PC-3 (cell line): ENCODE results near the gene UGGT2. TPM values are rescaled to one million over a fixed set of nuclear protein-coding genes. Genes with fewer than 3 reads are reported as not detected.
A peak's percentile ranks its signal among the peaks of the same experiment; 100 is the strongest.
"Not testable (repeated sequence)": the region's sequence is repeated elsewhere in the genome, so short reads cannot be mapped to it uniquely, and the experiment has no call there.

Source experiments
- ATAC-seq: fragments of 200-7000 bp; cut with Tn5 transposase; 2 replicates; pipeline ENCODE4 v1.9.1; 2020; ENCODE audit warnings: mild to moderate bottlenecking, moderate library complexity
- BruUV-seq: library from RNA; stranded (reverse); fragments of 400-500 nt; replicated peaks from 2 replicates; lab custom pipeline; 2021; lab: Mats Ljungman, UMichigan
- CTCF ChIA-PET: fragments of 300-600 bp; sonication (Branson Sonifier 250); formaldehyde crosslinking; loops from one replicate; lab custom pipeline; 2022; ENCODE audit warnings: antibody characterized with exemption; lab: Charles Lee
- POLR2A ChIA-PET: fragments of 300-600 bp; sonication (Branson Sonifier 250); formaldehyde crosslinking; loops from one replicate; lab custom pipeline; 2022; ENCODE audit warnings: antibody characterized with exemption; ENCODE audit not compliant: unreplicated experiment; lab: Charles Lee
- DNase-seq: peaks from one replicate; pipeline ENCODE4 v3.0.0-alpha.2; 2015
- H2AFZ ChIP-seq: fragments of 300-600 bp; sonication (generic); 2 replicates; pipeline ENCODE4 v1.6.0; 2016; ENCODE audit warnings: antibody characterized with exemption, low read length
- H3F3A ChIP-seq: fragments of 300-600 bp; sonication (generic); one replicate; pipeline ENCODE4 v1.6.0; 2017; ENCODE audit warnings: antibody characterized with exemption, low read length, control low read depth, mild to moderate bottlenecking; ENCODE audit not compliant: unreplicated experiment
- H3K27ac ChIP-seq: fragments of 300-600 bp; sonication (generic); 2 replicates; pipeline ENCODE4 v1.5.1; 2016; ENCODE audit warnings: mild to moderate bottlenecking, low read length
- H3K27me3 ChIP-seq: fragments of 300-600 bp; sonication (generic); 2 replicates; pipeline ENCODE4 v1.6.1; 2016; ENCODE audit warnings: low read length, mixed read lengths
- H3K36me3 ChIP-seq: fragments of 300-600 bp; sonication (generic); 2 replicates; pipeline ENCODE4 v1.6.1; 2016; ENCODE audit warnings: low read depth, mixed run types, low read length, mixed read lengths
- H3K4me1 ChIP-seq: fragments of 300-600 bp; sonication (generic); 2 replicates; pipeline ENCODE4 v1.5.1; 2016; ENCODE audit warnings: low read length; ENCODE audit not compliant: insufficient read depth
- H3K4me2 ChIP-seq: fragments of 300-600 bp; sonication (generic); 2 replicates; pipeline ENCODE4 v1.6.0; 2016; ENCODE audit warnings: low read length
- H3K4me3 ChIP-seq: fragments of 300-600 bp; sonication (generic); 2 replicates; pipeline ENCODE4 v1.5.1; 2016; ENCODE audit warnings: mild to moderate bottlenecking, low read length, mixed read lengths
- H3K79me2 ChIP-seq: fragments of 300-600 bp; sonication (generic); 2 replicates; pipeline ENCODE4 v1.6.1; 2017; ENCODE audit warnings: low read length, mixed read lengths
- H3K9ac ChIP-seq: fragments of 300-600 bp; sonication (generic); 2 replicates; pipeline ENCODE4 v1.6.0; 2016; ENCODE audit warnings: mild to moderate bottlenecking, low read length
- H3K9me2 ChIP-seq: fragments of 300-600 bp; sonication (generic); replicated peaks from 2 replicates; pipeline ENCODE4 v1.6.1; 2016; ENCODE audit warnings: mixed run types, low read length, mixed read lengths
- H3K9me3 ChIP-seq: fragments of 300-600 bp; sonication (generic); 2 replicates; pipeline ENCODE4 v1.6.1; 2016; ENCODE audit warnings: low read length, mixed read lengths
- H4K20me1 ChIP-seq: fragments of 300-600 bp; sonication (generic); 2 replicates; pipeline ENCODE4 v1.6.1; 2016; ENCODE audit warnings: low read length, mixed read lengths
- EZH2 ChIP-seq: fragments of 300-600 bp; sonication (generic); IDR thresholded peaks from one replicate; pipeline ENCODE4 v1.6.1; 2017; ENCODE audit warnings: antibody characterized with exemption, mild to moderate bottlenecking, low read length; ENCODE audit not compliant: unreplicated experiment
- EZH2phosphoT487 ChIP-seq: fragments of 300-600 bp; sonication (generic); IDR thresholded peaks from 2 replicates; pipeline ENCODE4 v1.6.1; 2018; ENCODE audit warnings: mild to moderate bottlenecking, antibody characterized with exemption, low read length, borderline replicate concordance
- intact Hi-C: fragments of 100-400 bp; cut with micrococcal nuclease; formaldehyde crosslinking; loops from 2 replicates; pipeline ENCODE4 v1.9.0; 2023
- total RNA-seq: library from RNA; depleted of rRNA; stranded (reverse); fragments of >200 nt; gene quantifications from 2 replicates; pipeline ENCODE4 v1.2.3, GENCODE V29; 2014
- TF ChIP-seq, protein P1 (sequence below): fragments of 300-600 bp; sonication (generic); conservative IDR thresholded peaks from 2 replicates; pipeline ENCODE4 v1.5.1; 2017; ENCODE audit warnings: antibody characterized with exemption, low read depth, mild to moderate bottlenecking, low read length

Gene UGGT2
- total RNA-seq, 1 experiment from 2014 or later: 24.3 TPM

DNA sequence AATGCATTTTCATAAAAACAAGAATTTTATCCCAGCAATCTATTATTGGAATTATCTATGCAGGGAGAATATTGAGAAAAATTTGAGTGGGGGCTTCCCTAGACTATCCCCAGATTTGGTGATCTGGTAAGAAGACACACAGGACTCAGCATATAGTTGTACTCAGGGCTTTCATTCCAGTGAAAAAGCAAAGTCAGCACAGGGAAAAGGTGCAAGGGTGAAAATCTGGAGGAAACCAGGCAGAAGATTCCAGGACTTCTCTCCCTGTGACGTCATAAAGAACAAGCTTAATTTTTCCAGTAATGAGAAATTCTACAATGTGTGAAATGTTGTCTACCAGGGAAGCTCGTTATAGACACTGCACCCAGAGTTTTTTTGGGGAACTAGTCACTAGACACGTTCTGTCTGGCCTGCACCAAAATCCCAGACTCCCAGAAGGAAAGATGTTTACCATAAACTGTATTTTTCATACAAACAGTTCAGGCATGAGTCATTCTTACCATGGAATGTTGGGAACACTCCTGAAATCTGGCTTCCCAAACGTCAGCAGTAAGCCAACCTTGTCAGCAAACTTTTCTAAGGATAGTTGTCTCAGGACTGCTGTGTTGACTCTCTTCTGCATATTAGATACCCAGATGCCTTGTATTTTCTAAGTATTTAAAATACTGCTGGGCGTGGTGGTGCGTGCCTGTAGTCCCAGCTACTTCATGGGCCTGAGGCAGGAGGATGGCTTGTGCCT, 268.9 kb downstream of the UGGT2 start:
- Histone ChIP-seq H3K4me2 (peak overlapping the region; percentile 47), H3F3A (no peaks in the 10 kb centered on the region), H3K4me1 (peaks cover 17% of the 10 kb centered on the region), H3K79me2 (no peaks in the 10 kb centered on the region), H3K36me3 (0 out of 2 replicates have a peak, but pooled peaks cover 7% of the 10 kb centered on the region), H3K27ac (peak overlapping the region; percentile 41), H3K27me3 (no peaks in the 10 kb centered on the region), H3K9me3 (no peaks in the 10 kb centered on the region), H4K20me1 (no peaks in the 10 kb centered on the region), H3K4me3 (no peak overlapping the region), H3K9me2 (no peaks in the 10 kb centered on the region), H2AFZ (no peak overlapping the region), H3K9ac (no peak overlapping the region)
- intact Hi-C loops: no loop called here
- ChIA-PET POLR2A (no interaction called here), CTCF (no interaction called here)
- TF ChIP-seq EZH2: no peak
- TF ChIP-seq, protein P1, sequence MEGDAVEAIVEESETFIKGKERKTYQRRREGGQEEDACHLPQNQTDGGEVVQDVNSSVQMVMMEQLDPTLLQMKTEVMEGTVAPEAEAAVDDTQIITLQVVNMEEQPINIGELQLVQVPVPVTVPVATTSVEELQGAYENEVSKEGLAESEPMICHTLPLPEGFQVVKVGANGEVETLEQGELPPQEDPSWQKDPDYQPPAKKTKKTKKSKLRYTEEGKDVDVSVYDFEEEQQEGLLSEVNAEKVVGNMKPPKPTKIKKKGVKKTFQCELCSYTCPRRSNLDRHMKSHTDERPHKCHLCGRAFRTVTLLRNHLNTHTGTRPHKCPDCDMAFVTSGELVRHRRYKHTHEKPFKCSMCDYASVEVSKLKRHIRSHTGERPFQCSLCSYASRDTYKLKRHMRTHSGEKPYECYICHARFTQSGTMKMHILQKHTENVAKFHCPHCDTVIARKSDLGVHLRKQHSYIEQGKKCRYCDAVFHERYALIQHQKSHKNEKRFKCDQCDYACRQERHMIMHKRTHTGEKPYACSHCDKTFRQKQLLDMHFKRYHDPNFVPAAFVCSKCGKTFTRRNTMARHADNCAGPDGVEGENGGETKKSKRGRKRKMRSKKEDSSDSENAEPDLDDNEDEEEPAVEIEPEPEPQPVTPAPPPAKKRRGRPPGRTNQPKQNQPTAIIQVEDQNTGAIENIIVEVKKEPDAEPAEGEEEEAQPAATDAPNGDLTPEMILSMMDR: no peak
- no peak for TF ChIP-seq EZH2phosphoT487
- no TSS peak for BruUV-seq
- peak; percentile 83 for ATAC-seq
- DNase-seq: peak; percentile 62

DNA sequence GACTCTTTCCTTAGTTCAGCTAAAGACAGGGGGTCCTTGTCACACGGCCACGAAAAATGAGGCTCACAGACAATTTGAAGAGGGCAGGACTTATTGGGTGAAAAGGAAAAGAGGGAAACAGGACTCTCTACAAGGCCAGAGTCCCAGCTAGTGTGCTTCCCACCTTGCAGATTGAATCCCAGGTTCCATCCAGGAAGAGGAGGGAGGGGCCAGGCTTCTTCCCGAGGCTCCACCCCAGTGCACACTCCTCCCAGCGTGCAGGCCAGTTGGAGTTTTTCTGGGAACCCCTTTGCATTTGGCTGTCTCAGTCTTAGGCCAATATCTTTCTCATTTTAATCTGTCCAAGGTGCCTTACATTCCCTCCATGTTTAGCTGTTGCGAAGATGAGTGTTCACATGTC, 269.5 kb downstream of the UGGT2 start:
- DNase-seq (no peak), ATAC-seq (no peak)
- no peak overlapping the region for H2AFZ ChIP-seq
- peaks cover 17% of the 10 kb centered on the region for H3K4me1 ChIP-seq
- BruUV-seq: no TSS peak
- no peaks in the 10 kb centered on the region for H3K79me2 ChIP-seq
- 0 out of 2 replicates have a peak, but pooled peaks cover 7% of the 10 kb centered on the region for H3K36me3 ChIP-seq
- no peaks in the 10 kb centered on the region for H3K27me3 ChIP-seq
- no peak overlapping the region for H3K27ac ChIP-seq
- CTCF ChIA-PET: no interaction called here
- H3K9me2 ChIP-seq: no peaks in the 10 kb centered on the region
- POLR2A ChIA-PET: no interaction called here
- intact Hi-C loops: no loop called here
- no peaks in the 10 kb centered on the region for H3K9me3 ChIP-seq
- H3K9ac ChIP-seq: no peak overlapping the region
- H3K4me3 ChIP-seq: no peak overlapping the region
- TF ChIP-seq EZH2 (no peak), EZH2phosphoT487 (no peak)
- TF ChIP-seq, protein P1: no peak
- H3K4me2 ChIP-seq: peak overlapping the region; percentile 47; the same call in 1 of the 2 replicates
- no peaks in the 10 kb centered on the region for H3F3A ChIP-seq
- no peaks in the 10 kb centered on the region for H4K20me1 ChIP-seq

DNA sequence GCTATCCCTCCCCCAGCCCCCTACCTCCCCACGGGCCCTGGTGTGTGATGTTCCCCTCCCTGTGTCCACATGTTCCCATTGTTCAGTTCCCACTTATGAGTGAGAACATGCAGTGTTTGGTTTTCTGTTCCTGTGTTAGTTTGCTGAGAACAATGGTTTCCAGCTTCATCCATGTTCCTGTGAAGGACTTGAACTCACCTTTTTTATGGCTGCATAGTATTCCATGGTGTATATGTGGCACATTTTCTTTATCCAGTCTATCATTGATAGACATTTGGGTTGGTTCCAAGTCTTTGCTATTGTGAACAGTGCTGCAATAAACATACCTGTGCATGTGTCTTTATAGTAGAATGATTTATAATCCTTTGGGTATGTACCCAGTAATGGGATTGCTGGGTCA, 271.3 kb downstream of the UGGT2 start:
- CTCF ChIA-PET, intact Hi-C loops, H3K4me2 ChIP-seq, H3K27ac ChIP-seq, POLR2A ChIA-PET, H3K4me3 ChIP-seq, H3K27me3 ChIP-seq, H3K9me2 ChIP-seq, H3K9ac ChIP-seq, H3F3A ChIP-seq, BruUV-seq, H3K9me3 ChIP-seq, H4K20me1 ChIP-seq, H3K36me3 ChIP-seq, DNase-seq, ATAC-seq, H2AFZ ChIP-seq, H3K79me2 ChIP-seq: not testable (repeated sequence)
- peaks cover 17% of the 10 kb centered on the region for H3K4me1 ChIP-seq
